MCF 10A (cell line): ENCODE results near the gene PRSS3. TPM values are rescaled to one million over a fixed set of nuclear protein-coding genes. Genes with fewer than 3 reads are reported as not detected.
"Not testable (repeated sequence)": the region's sequence is repeated elsewhere in the genome, so short reads cannot be mapped to it uniquely, and the experiment has no call there.

ENCODE experiments used
- BruUV-seq: library from RNA; stranded (reverse); fragments of 400-500 nt; replicated peaks from 2 replicates; lab custom pipeline; 2021; lab: Mats Ljungman, UMichigan
- CTCF ChIA-PET: fragments of 300-600 bp; sonication (Branson Sonifier 250); formaldehyde crosslinking; extraction: SDS; loops from one replicate; lab custom pipeline; 2021; ENCODE audit warnings: antibody characterized with exemption, inconsistent platforms; lab: Yijun Ruan, JAX
- POLR2A ChIA-PET: fragments of 300-600, 350-650 bp; sonication (Branson Sonifier 250); formaldehyde crosslinking; extraction: SDS; loops from one replicate; lab custom pipeline; 2020; ENCODE audit warnings: antibody characterized with exemption, inconsistent platforms; lab: Yijun Ruan, JAX
- DNase-seq: peaks from one replicate; pipeline ENCODE4 v3.0.0-alpha.2; 2018; ENCODE audit not compliant: unreplicated experiment
- H3K27ac Mint-ChIP-seq: one replicate; pipeline ENCODE4 v1.8.0; 2022; ENCODE audit warnings: mild to moderate bottlenecking, low read depth, mixed read lengths; ENCODE audit not compliant: unreplicated experiment
- H3K27me3 Mint-ChIP-seq: one replicate; pipeline ENCODE4 v1.8.0; 2022; ENCODE audit warnings: mixed read lengths; ENCODE audit not compliant: insufficient read depth, unreplicated experiment
- H3K36me3 Mint-ChIP-seq: one replicate; pipeline ENCODE4 v1.8.0; 2022; ENCODE audit warnings: mild to moderate bottlenecking, moderate library complexity, mixed read lengths; ENCODE audit not compliant: insufficient read depth, unreplicated experiment
- H3K4me1 Mint-ChIP-seq: one replicate; pipeline ENCODE4 v1.8.0; 2022; ENCODE audit warnings: mixed read lengths; ENCODE audit not compliant: insufficient read depth, unreplicated experiment
- H3K4me3 Mint-ChIP-seq: one replicate; pipeline ENCODE4 v1.8.0; 2022; ENCODE audit warnings: mild to moderate bottlenecking, moderate library complexity, mixed read lengths; ENCODE audit not compliant: unreplicated experiment
- H3K9me3 Mint-ChIP-seq: one replicate; pipeline ENCODE4 v1.8.0; 2022; ENCODE audit warnings: mixed read lengths; ENCODE audit not compliant: unreplicated experiment
- intact Hi-C: fragments of 100-400 bp; cut with micrococcal nuclease; formaldehyde crosslinking; loops from 2 replicates; pipeline ENCODE4 v1.14.1; 2022
- total RNA-seq: library from RNA; stranded (reverse); gene quantifications from 2 replicates; pipeline ENCODE4 v1.2.3, GENCODE V29; 2022
- TF ChIP-seq, protein P1 (sequence below): fragments of 200-600 bp; IDR thresholded peaks from one replicate; pipeline ENCODE4 v1.8.0; 2022; ENCODE audit warnings: antibody characterized with exemption, mild to moderate bottlenecking; ENCODE audit not compliant: unreplicated experiment

The PRSS3 gene
- total RNA-seq, 1 experiment from 2014 or later: 1.4 TPM

DNA sequence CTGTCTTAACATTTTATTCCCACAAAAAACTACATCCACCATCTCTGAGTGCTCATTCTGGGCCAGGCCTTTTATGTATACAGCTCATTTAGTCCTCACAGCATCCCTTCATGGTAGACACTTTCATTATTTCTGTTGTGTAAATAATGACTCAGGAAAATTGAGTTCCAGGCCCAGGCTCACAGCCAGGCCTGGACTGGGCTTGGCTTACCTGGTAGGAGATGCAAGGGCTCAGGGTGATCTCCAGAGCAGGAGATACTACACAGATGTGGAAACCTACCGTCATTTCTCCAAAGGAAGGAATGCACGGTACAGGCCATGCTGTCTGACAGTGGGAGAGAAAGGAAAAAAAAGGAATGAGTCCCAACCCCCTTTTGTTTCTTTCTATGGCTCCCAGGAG is 11.8 kb downstream of the PRSS3 start:
- H3K27me3 Mint-ChIP-seq, H3K9me3 Mint-ChIP-seq, H3K4me3 Mint-ChIP-seq, intact Hi-C loops, BruUV-seq, H3K36me3 Mint-ChIP-seq: not testable (repeated sequence)
- Mint-ChIP-seq H3K27ac (peak overlapping the region; percentile 65), H3K4me1 (peaks cover 12% of the 10 kb centered on the region)
- peak; percentile 57 for DNase-seq
- ChIA-PET CTCF (interaction anchor here (0.6 to 1.7 kb wide), 9 partner anchors 8 to 371 kb away, joined by 3 to 8 read pairs (median 3); no protein-coding TSS in a partner anchor), POLR2A (interaction anchor here (0.6 to 1.5 kb wide), 6 partner anchors 9 to 351 kb away, joined by 3 to 4 read pairs (median 3); partner anchors contain the start of gene PRSS3)

DNA sequence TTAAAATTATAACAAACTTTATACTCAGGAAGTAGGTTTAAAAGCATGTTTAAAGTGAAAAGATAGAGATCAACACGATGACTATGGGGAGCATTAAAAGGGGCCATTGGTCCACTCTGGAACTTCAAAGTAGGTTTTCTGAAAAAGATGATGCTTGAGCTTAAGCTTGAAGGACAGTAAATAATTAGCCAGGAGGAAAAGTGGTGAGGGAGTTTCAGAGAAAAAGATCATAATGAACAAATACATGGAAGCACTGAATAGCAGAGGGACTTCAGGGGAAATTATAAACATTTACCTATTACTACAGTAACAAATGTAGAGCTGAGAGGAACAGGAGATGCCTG is 13.6 kb downstream of the PRSS3 start:
- ChIA-PET POLR2A (interaction anchor here (0.5 to 1.0 kb wide), 3 partner anchors 7 to 244 kb away, joined by 3 to 4 read pairs (median 3); partner anchors contain the start of gene PRSS3), CTCF (interaction anchor here (0.6 kb wide), 1 partner anchor 18 kb away, joined by 3 read pairs; no protein-coding TSS in a partner anchor)
- H3K4me3 Mint-ChIP-seq, BruUV-seq, H3K9me3 Mint-ChIP-seq, H3K36me3 Mint-ChIP-seq, intact Hi-C loops, H3K27me3 Mint-ChIP-seq, DNase-seq, H3K27ac Mint-ChIP-seq: not testable (repeated sequence)
- H3K4me1 Mint-ChIP-seq: peaks cover 14% of the 10 kb centered on the region

DNA sequence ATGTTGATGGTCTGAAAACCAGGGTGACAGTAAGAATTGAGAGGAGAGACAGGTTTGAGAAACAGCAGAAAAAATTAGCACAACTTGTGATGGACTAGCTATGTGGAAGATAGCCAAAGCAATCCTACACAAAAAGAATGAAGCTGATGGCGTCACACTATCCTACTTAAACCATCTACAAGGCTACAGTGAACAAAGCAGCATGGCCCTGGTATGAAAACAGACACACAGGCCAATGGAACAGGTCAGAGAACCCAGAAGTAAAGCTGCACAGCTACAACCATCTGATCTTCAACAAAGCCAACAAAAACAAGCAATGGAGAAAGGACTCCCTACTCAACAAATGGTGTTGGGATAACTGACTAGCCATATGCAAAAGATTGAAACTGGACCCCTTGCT is 14.1 kb downstream of the PRSS3 start:
- H3K9me3 Mint-ChIP-seq: no peaks in the 10 kb centered on the region
- intact Hi-C loops: no loop called here
- no peak overlapping the region for H3K4me3 Mint-ChIP-seq
- no peaks in the 10 kb centered on the region for H3K36me3 Mint-ChIP-seq
- peaks cover 20% of the 10 kb centered on the region for H3K4me1 Mint-ChIP-seq
- no peak for DNase-seq
- no peak overlapping the region for H3K27ac Mint-ChIP-seq
- H3K27me3 Mint-ChIP-seq: no peaks in the 10 kb centered on the region
- TF ChIP-seq, protein P1, sequence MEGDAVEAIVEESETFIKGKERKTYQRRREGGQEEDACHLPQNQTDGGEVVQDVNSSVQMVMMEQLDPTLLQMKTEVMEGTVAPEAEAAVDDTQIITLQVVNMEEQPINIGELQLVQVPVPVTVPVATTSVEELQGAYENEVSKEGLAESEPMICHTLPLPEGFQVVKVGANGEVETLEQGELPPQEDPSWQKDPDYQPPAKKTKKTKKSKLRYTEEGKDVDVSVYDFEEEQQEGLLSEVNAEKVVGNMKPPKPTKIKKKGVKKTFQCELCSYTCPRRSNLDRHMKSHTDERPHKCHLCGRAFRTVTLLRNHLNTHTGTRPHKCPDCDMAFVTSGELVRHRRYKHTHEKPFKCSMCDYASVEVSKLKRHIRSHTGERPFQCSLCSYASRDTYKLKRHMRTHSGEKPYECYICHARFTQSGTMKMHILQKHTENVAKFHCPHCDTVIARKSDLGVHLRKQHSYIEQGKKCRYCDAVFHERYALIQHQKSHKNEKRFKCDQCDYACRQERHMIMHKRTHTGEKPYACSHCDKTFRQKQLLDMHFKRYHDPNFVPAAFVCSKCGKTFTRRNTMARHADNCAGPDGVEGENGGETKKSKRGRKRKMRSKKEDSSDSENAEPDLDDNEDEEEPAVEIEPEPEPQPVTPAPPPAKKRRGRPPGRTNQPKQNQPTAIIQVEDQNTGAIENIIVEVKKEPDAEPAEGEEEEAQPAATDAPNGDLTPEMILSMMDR: no peak
- CTCF ChIA-PET: interaction anchor here (0.6 kb wide), 1 partner anchor 18 kb away, joined by 3 read pairs; no protein-coding TSS in a partner anchor
- BruUV-seq: no TSS peak
- POLR2A ChIA-PET: interaction anchor here (0.5 kb wide), 1 partner anchor 14 kb away, joined by 3 read pairs; the partner anchor contains the start of gene PRSS3

- TF ChIP-seq, protein P1: peak; percentile 58
- ChIA-PET CTCF (interaction anchor here (0.6 to 7.0 kb wide), 41 partner anchors 8 to 1001 kb away, joined by 3 to 132 read pairs (median 4); no protein-coding TSS in a partner anchor), POLR2A (interaction anchor here (0.6 to 4.7 kb wide), 10 partner anchors 22 to 727 kb away, joined by 3 to 56 read pairs (median 5); no protein-coding TSS in a partner anchor)
- Mint-ChIP-seq H3K27ac (peak overlapping the region; percentile 39), H3K36me3 (no peaks in the 10 kb centered on the region), H3K4me3 (no peak overlapping the region), H3K9me3 (no peaks in the 10 kb centered on the region), H3K4me1 (peaks cover 18% of the 10 kb centered on the region), H3K27me3 (no peaks in the 10 kb centered on the region)
- BruUV-seq: no TSS peak
- peak; percentile 58 for DNase-seq
- intact Hi-C loops: loop anchor here (1.0 to 10.0 kb wide), 4 partner anchors 38 to 563 kb away; partner anchors contain the start of gene MYORG
These were observed 18.6 kb downstream of the PRSS3 start for GRCh38 chr9:33813712-33814641.
